Hepatocyte (in vitro differentiated cells): ENCODE measurements around the gene DNAH12.
"Not testable (repeated sequence)": the region's sequence is repeated elsewhere in the genome, so short reads cannot be mapped to it uniquely, and the experiment has no call there.

Experiments used
- CTCF ChIP-seq: fragments of 200-600 bp; sonication (generic); IDR thresholded peaks from 2 replicates; pipeline ENCODE4 v1.5.1; 2016; ENCODE audit warnings: antibody characterized with exemption, mild to moderate bottlenecking; ENCODE audit not compliant: poor library complexity
- EZH2 ChIP-seq: fragments of 200-600 bp; sonication (generic); IDR thresholded peaks from 2 replicates; pipeline ENCODE4 v1.6.1; 2016; ENCODE audit warnings: antibody characterized with exemption, mild to moderate bottlenecking, borderline replicate concordance

GRCh38 chr3:57338272-57339070, 205.7 kb downstream of the DNAH12 start:
- not testable (repeated sequence) for TF ChIP-seq CTCF, EZH2
